Suprapubic skin (tissue), 3 donors: Measurements from ENCODE around the gene CCR5.

ENCODE experiments used
- CTCF ChIP-seq, 2 donors: fragments of 200-600 bp in 1 of 2; fragments of 450-650 bp in 1 of 2; sonication (generic) in 1 of 2; IDR thresholded peaks; one replicate each; pipeline ENCODE4 v1.5.1; 2016 to 2019; ENCODE audit warnings: antibody characterized with exemption in 2 of 2, mild to moderate bottlenecking in 1 of 2, moderate library complexity in 1 of 2
- POLR2AphosphoS5 ChIP-seq, 3 donors: sonication (generic); formaldehyde crosslinking; IDR thresholded peaks; one replicate each; pipeline ENCODE4 v1.6.1; 2017; ENCODE audit warnings: antibody characterized with exemption in 3 of 3

GRCh38 chr3:46406443-46406787 lies 35.7 kb downstream of the CCR5 start:
- TF ChIP-seq CTCF (IDR thresholded peaks at IDR 0.05) (no peak), POLR2AphosphoS5 (IDR thresholded peaks at IDR 0.05) (no peak)
